HG03558 (cell line): ENCODE measurements around the gene CYFIP2.

ENCODE experiments used
- ATAC-seq: cut with Tn5 transposase; IDR thresholded peaks from one replicate; pipeline ENCODE4 v1.9.1; 2021; ENCODE audit warnings: moderate number of reproducible peaks; ENCODE audit not compliant: unreplicated experiment; ENCODE audit errors: extremely low read depth

Gene CYFIP2

GRCh38 chr5:157253547-157253946 is 12.4 kb upstream of the CYFIP2 start:
- no peak for ATAC-seq

DNA sequence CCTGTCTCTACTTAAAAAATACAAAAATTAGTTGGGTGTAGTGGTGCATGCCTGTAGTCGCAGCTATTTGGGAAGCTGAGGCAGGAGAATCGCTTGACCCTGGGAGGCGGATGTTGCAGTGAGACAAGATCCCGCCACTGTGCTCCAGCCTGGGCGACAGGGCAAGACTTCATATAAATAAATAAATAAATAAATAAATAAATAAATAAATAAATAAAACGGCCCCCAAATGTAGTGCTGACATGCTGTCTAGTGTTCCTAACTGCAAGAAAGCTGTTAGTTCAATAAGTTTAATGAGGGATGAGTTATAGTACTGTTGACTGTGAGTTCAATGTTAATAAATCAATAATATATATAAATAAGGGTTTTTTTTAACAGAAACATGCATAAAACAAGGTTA is 7.5 kb upstream of the CYFIP2 start:
- ATAC-seq, result no peak

DNA sequence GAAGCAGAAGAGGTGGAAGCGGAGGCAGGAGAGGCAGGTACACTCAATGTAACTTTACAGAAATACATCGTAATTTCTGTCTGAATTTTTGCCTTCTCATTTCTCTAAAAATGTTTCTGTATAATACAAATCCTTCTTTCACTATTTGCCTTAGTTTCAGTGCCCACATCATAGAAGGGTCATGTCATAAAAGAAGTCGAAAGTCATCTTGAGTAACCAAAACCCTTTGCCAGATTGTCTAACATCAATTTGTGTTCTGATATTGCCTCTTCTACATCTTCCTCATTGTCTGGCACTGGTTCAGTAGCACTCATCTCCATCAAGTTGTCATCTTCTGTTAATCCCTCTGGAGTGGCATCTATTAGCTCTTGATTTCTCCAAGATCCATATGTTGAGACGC is 6.2 kb upstream of the CYFIP2 start:
- ATAC-seq, result no peak

- no peak for ATAC-seq
These were observed 2.3 kb upstream of the CYFIP2 start for GRCh38 chr5:157263496-157264090.

DNA sequence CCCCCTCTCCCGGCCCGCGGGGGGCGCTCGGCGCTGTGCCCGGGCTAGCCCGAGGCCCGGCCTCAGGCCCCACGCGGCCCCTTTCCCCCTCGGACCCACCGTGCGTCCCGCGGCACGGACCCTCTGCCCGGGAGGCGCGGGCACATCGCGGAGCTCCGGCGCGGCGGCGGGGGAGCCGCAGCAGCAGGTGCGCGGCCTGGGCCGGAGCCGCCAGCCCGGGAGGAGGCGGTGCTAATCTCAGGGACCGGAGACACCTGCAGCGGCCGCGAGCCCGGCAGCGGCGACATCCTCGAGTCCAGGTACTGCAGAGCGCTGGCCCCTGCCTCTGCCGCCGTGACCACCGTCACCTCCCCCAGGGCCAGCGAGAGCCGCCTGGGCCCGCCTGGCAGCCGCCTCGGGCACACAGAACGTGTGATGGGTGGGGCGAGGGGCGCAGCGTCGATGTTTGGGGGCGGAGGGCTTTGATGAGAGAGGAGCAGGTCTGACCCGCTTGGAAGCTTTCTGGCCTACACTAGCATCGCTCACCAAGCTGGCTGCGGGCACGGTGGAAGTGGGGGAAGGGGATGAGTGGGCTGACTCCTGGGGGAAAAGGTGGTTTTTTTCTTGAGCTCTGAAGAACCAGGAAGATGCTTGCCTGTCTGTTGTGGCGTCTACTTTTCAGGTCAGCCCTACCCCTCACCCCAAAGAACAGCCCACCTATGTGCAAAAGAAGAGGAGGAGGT is 524 bp downstream of the CYFIP2 start:
- ATAC-seq, result peak; percentile 25

DNA sequence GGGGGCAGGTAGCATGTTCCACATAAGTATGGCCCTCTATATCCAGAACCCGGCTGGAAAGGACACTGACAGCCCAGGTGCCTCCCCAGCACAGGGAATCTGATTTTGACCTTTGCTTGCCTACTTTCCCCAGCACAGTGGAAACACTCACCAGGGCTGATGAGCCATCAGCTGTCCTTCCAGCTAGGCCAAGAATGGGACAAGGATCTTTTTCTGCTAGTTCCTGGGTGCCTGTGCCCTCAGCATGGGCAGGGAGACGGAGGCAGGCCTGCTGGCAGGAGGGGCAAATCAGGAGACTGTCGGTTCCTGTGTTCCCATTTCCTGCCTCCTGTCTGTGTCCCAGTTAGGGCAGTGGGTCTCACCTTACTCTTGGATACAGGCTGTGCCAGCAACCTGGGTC is 1.1 kb downstream of the CYFIP2 start:
- no peak for ATAC-seq

GRCh38 chr5:157267761-157268480 is 2.0 kb downstream of the CYFIP2 start:
- no peak for ATAC-seq

- no peak for ATAC-seq
These were observed 3.3 kb downstream of the CYFIP2 start for GRCh38 chr5:157269165-157269671.

GRCh38 chr5:157269761-157270272 is 3.9 kb downstream of the CYFIP2 start:
- no peak for ATAC-seq

DNA sequence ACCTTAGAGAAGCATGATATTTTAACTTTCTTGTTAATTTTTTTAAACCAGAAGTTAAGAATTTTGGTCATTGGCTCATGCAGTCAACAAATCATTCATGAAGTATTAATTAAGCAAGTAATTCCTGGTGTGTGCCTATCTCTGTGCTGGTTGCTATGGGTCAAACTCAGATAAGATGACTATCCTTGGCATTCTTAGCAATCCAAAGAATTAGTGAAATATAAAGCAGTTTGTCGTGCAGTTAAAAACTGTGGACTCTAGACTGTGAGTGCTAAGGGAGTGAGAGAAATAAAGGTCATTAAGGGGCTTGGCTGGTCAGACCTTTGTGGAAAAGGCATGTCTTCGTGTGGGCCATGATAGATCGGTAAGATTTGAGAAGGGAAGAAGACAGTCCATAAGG is 4.8 kb downstream of the CYFIP2 start:
- ATAC-seq, result no peak

GRCh38 chr5:157271740-157272271 is 5.9 kb downstream of the CYFIP2 start:
- ATAC-seq, result peak; percentile 64

DNA sequence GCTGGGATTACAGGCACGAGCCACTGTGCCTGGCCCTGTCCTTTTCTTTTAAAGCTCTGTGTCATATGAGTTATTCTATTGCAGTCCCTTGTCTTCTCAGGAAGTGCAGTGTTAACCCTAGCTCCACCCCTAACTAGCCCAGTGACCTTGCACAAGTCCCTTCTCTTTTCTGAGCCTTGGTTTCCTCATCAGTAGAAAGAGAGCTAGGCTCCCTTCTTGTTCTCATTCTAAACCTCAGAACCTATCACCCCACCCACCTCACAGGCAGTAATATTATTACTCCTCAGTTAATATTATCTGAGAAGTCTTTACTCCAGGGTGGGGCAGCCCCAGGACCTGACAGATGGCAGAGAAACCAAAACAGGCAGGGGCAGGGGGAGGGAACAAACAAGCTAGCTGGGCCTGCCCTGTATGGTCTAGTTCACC is 7.2 kb downstream of the CYFIP2 start:
- ATAC-seq, result peak; percentile 31

DNA sequence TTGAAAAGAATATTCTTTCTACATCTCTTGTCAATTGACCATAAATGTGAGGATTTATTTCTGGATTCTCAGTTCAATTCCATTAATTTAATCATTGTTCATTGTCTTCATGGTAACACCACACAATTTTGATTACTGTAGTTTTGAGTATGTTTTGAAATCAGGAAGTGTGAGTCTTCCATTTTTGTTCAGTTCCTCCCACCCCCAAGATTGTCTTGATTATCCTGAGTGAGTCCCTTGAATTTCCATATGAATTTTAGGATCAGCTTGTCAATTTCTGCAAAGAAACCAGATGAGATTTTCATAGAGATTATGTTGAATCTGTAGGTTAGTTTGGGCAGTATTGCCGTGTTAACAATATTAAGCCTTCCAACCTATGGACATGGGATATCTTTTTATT is 9.5 kb downstream of the CYFIP2 start:
- no peak for ATAC-seq

GRCh38 chr5:157278319-157279037 is 12.6 kb downstream of the CYFIP2 start:
- ATAC-seq, result no peak

DNA sequence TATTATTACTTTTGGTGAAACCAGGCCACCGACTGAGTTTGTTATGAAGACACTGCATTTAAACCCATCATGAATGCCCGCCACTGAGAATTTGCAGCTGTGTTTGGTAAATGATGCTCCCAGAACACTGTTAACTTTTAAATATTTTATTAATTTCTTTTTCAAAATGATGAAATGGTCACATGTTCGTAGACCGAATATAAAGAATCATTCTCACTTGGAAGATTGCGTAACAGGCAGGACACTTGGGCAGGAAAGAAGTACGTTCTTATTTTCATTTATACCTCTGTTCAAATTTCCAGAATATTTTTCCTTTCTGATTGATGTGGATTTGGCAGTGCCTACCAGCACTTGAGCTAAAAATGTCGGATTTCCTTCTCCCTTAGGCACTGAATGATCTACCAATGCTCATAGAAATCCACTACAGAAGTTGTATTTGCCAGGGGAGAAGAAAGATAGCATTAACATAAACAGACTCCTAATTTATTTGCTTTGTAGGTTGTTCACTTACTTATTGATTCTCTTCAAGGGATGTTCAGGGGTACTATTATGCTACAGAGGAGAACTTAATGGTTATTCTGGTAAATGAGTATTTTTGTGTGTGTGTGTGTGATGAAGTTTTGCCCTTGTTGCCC is 13.8 kb downstream of the CYFIP2 start:
- ATAC-seq, result no peak

DNA sequence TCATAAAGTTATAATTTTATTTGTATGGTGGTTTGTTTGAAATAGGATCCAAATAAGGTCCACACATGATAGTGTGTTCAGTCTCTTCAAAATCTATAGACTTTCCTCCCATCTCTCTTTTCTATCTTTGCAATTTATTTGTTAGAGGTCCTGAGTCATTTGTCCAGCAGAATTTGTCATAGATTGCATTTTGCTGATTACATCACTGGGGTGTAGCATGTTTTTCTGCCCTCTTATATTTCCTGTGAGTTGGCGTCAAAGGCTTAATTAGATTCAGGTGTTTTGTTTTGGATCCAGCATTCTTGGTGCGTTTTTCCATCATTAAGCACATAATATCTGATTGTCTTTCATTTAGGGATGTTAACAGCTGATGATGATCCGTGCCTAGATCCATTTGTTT is 15.0 kb downstream of the CYFIP2 start:
- ATAC-seq, result no peak

GRCh38 chr5:157282150-157282549 is 16.2 kb downstream of the CYFIP2 start:
- ATAC-seq, result no peak

- ATAC-seq, result peak; percentile 99
These were observed 17.5 kb downstream of the CYFIP2 start for GRCh38 chr5:157283434-157283833.

DNA sequence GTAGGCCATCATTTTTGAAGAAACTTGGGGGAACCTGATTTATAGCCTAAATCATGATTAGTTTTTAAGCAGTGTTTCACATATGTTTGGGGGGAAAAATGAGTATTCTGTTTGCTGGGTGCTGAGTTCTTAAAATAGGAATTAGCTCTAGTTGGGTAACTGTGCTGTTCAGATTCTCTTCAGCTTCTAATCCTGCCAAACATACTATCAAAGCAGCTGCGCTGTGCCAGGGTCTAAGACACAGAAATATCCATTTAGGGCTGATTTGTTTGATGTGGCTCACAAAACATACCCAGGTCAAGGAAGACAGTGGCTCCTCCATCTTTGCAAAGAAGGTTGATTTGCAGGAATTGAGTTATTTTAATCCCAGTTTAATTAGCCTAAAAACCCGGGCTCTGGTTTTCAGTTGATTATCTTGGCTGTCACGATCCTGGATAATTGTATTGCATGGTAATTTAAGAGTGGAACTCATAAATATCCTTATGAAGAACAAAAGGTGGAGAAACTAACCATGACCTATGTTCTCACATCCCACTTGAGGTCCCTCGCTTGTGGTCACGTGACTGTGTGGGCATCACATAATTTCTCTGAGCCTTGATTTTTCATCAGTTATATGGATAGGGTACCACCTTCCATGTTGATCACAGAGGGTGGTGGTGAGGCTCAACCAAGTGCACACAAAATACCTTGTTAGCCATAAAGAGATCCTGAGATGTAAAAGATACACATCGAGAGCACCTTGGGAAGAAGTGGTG is 18.7 kb downstream of the CYFIP2 start:
- no peak for ATAC-seq
